K562 (cell line): Measurements from ENCODE around the gene TUT4. TPM values are rescaled to one million over a fixed set of nuclear protein-coding genes. Genes with fewer than 3 reads are reported as not detected.

Experiments
- ATF7 ChIP-seq: fragments of 450-650 bp; IDR thresholded peaks from 2 replicates; pipeline ENCODE4 v1.7.1; 2014; ENCODE audit warnings: mild to moderate bottlenecking, moderate library complexity
- CBFA2T3 ChIP-seq: fragments of 450-650 bp; IDR thresholded peaks from 2 replicates; pipeline ENCODE4 v1.6.1; 2017
- CEBPG ChIP-seq, 3 experiments: fragments of 200-800 bp in 1 of 3; sonication (Bioruptor generic) in 1 of 3; sonication (generic) in 1 of 3; formaldehyde crosslinking in 1 of 3; IDR thresholded peaks in 2 of 3; conservative IDR thresholded peaks in 1 of 3; 2 replicates each; pipeline versions ENCODE4 v1.6.1 to v1.8.0; 2016 to 2022; ENCODE audit warnings: missing compliant biosample characterization in 2 of 3, missing genetic modification characterization in 2 of 3, mild to moderate bottlenecking in 1 of 3, missing genetic modification reagents in 1 of 3
- CHD2 ChIP-seq: IDR thresholded peaks from 2 replicates; pipeline ENCODE4 v1.6.1; 2011; ENCODE audit warnings: low read depth, low read length
- ETV6 ChIP-seq, 3 experiments: fragments of 150-350 bp in 1 of 3; sonication (generic) in 1 of 3; formaldehyde crosslinking in 1 of 3; IDR thresholded peaks; 2 replicates each; pipeline versions ENCODE4 v1.6.1 to v1.8.0; 2014 to 2022; ENCODE audit warnings: borderline replicate concordance in 2 of 3, low read depth in 2 of 3, antibody characterized with exemption in 1 of 3, low read length in 1 of 3, mild to moderate bottlenecking in 1 of 3, missing genetic modification reagents in 1 of 3
- MBD1 ChIP-seq: fragments of 250-450 bp; sonication (Bioruptor Pico); IDR thresholded peaks from 2 replicates; pipeline ENCODE4 v1.8.0; 2022; ENCODE audit warnings: inconsistent platforms
- NCOA1 ChIP-seq: fragments of 450-650 bp; IDR thresholded peaks from 2 replicates; pipeline ENCODE4 v1.6.1; 2016; ENCODE audit warnings: low read depth
- NCOA6 ChIP-seq: fragments of 450-650 bp; IDR thresholded peaks from 2 replicates; pipeline ENCODE4 v1.6.1; 2017; ENCODE audit warnings: mild to moderate bottlenecking
- NR2C1 ChIP-seq, 2 experiments: fragments of 450-650 bp; IDR thresholded peaks; 2 replicates each; pipeline ENCODE4 v1.6.1; 2017; ENCODE audit warnings: mild to moderate bottlenecking in 2 of 2, antibody characterized with exemption in 1 of 2, inconsistent platforms in 1 of 2, missing compliant biosample characterization in 1 of 2, missing genetic modification characterization in 1 of 2
- POLR2G ChIP-seq: fragments of 200-400 bp; formaldehyde crosslinking; IDR thresholded peaks from 2 replicates; pipeline ENCODE4 v1.6.1; 2017; ENCODE audit warnings: low read depth, mild to moderate bottlenecking, antibody characterized with exemption, low read length, moderate library complexity
- PPARD ChIP-seq: fragments of 250-450 bp; sonication (Bioruptor Pico); IDR thresholded peaks from 2 replicates; pipeline ENCODE4 v1.8.0; 2022; ENCODE audit warnings: inconsistent platforms, mild to moderate bottlenecking, moderate library complexity
- PTTG1 ChIP-seq: fragments of 450-650 bp; IDR thresholded peaks from 2 replicates; pipeline ENCODE4 v1.6.1; 2016; ENCODE audit warnings: low read depth, mild to moderate bottlenecking, missing genetic modification characterization, missing compliant biosample characterization
- RBFOX2 ChIP-seq: fragments of 200-400 bp; formaldehyde crosslinking; IDR thresholded peaks from 2 replicates; pipeline ENCODE4 v1.6.1; 2017; ENCODE audit warnings: low read depth, mild to moderate bottlenecking, low read length, moderate library complexity
- SRSF1 ChIP-seq: fragments of 200-400 bp; formaldehyde crosslinking; IDR thresholded peaks from 2 replicates; pipeline ENCODE4 v1.6.1; 2017; ENCODE audit warnings: mild to moderate bottlenecking, low read depth, low read length, moderate library complexity
- TBL1XR1 ChIP-seq, 2 experiments: IDR thresholded peaks; 2 replicates each; pipeline ENCODE4 v1.6.1; 2012; ENCODE audit warnings: improper control_type of control experiment in 2 of 2, low read length in 2 of 2, mild to moderate bottlenecking in 1 of 2
- TBP ChIP-seq: optimal IDR thresholded peaks from 2 replicates; pipeline ENCODE3; 2011; ENCODE audit warnings: low read depth, low read length, improper control_type of control experiment
- TCF3 ChIP-seq: sonication (generic); formaldehyde crosslinking; IDR thresholded peaks from 2 replicates; pipeline ENCODE4 v1.4.0; 2020; ENCODE audit warnings: mild to moderate bottlenecking, missing genetic modification reagents
- TCF7 ChIP-seq: sonication (generic); IDR thresholded peaks from 2 replicates; pipeline ENCODE4 v1.6.1; 2016; ENCODE audit warnings: antibody characterized with exemption, borderline replicate concordance
- USF2 ChIP-seq: sonication (generic); formaldehyde crosslinking; IDR thresholded peaks from 2 replicates; pipeline ENCODE4 v1.5.0; 2020; ENCODE audit warnings: missing genetic modification reagents
- YY1 ChIP-seq, 3 experiments: IDR thresholded peaks; 2 replicates each; pipeline ENCODE4 v1.6.1; 2011; ENCODE audit warnings: low read length in 2 of 3, mild to moderate bottlenecking in 2 of 3, moderate library complexity in 2 of 3, borderline replicate concordance in 1 of 3, control low read depth in 1 of 3, low read depth in 1 of 3; ENCODE audit not compliant: insufficient read depth in 3 of 3, insufficient replicate concordance in 2 of 3, control insufficient read depth in 1 of 3, insufficient read length in 1 of 3; ENCODE audit errors: extremely low read depth in 1 of 3
- ZNF232 ChIP-seq: sonication (generic); formaldehyde crosslinking; IDR thresholded peaks from 2 replicates; pipeline ENCODE4 v1.8.0; 2022; ENCODE audit warnings: mild to moderate bottlenecking, missing genetic modification reagents
- ZNF354B ChIP-seq: fragments of 250-450 bp; sonication (Bioruptor Pico); IDR thresholded peaks from 2 replicates; pipeline ENCODE4 v1.4.0; 2020
- ZNF57 ChIP-seq: fragments of 450-650 bp; formaldehyde crosslinking; IDR thresholded peaks from 2 replicates; pipeline ENCODE4 v1.4.0; 2020; ENCODE audit warnings: mild to moderate bottlenecking, moderate library complexity
- ZNF76 ChIP-seq: fragments of 250-450 bp; sonication (Bioruptor Pico); IDR thresholded peaks from 2 replicates; pipeline ENCODE4 v1.4.0; 2020; ENCODE audit warnings: mild to moderate bottlenecking, moderate library complexity, borderline replicate concordance
- ZNF79 ChIP-seq: fragments of 250-450 bp; sonication (Bioruptor Pico); IDR thresholded peaks from 2 replicates; pipeline ENCODE4 v1.4.0; 2020; ENCODE audit warnings: low read depth, mild to moderate bottlenecking, moderate library complexity
- polyA plus RNA-seq, 8 experiments: library from polyadenylated mRNA; depleted of rRNA in 4 of 8; stranded (reverse) in 5 of 8; unstranded in 3 of 8; fragments of >200 nt; fragmentation: Nextera tagmentation in 2 of 8; fragmentation: Illumina TruSeq in 1 of 8; extraction: Ambion mirVana in 2 of 8; extraction: Trizol in 1 of 8; gene quantifications; 2 replicates each; pipeline versions ENCODE4 v1.2.1 to v1.2.3, GENCODE V29; 2011 to 2014; ENCODE audit warnings: inconsistent platforms in 1 of 8, missing spikeins in 1 of 8
- total RNA-seq, 7 experiments: library from RNA; depleted of rRNA in 6 of 7; stranded (reverse); fragments of >200 nt in 6 of 7; fragmentation: Illumina TruSeq in 2 of 7; extraction: Trizol in 2 of 7; gene quantifications; 2 replicates each; pipeline versions ENCODE4 v1.2.1 to v1.2.3, GENCODE V29; 2011 to 2021; ENCODE audit warnings: low replicate concordance in 1 of 7

TUT4 gene
- total and polyA plus RNA-seq, 9 of the 15 experiments (the other 6 are each of a cell fraction or from before 2014, with no cell fraction given): 15.8 to 53.5 (median 36.7) TPM

- TF ChIP-seq NCOA1 (peak; percentile 94), NCOA6 (no peak), TBP (peak; percentile 88), NR2C1 (IDR thresholded peaks at IDR 0.05) (peak; percentile 54; the same call in 1 of the 2 replicates), NR2C1 (tag; IDR thresholded peaks at IDR 0.05) (no peak), TCF3 (peak; percentile 34), USF2 (CRISPR knock-in tag) (no peak), PTTG1 (tag) (no peak), ATF7 (peak; percentile 91), ZNF354B (CRISPR knock-in tag) (no peak), TBL1XR1 (IDR thresholded peaks at IDR 0.05; ENCODE audit: low read length in 2 of 2) (0 out of 4 replicates have a peak, but pooled peaks of 1 of the 2 experiments have one; percentile 61), ZNF79 (CRISPR knock-in tag) (no peak), ETV6 (IDR thresholded peaks at IDR 0.05; ENCODE audit: borderline replicate concordance in 1 of 2, low read depth in 2 of 2, low read length in 1 of 2) (0 out of 4 replicates have a peak, but pooled peaks of 1 of the 2 experiments have one; percentile 41), ETV6 (CRISPR knock-in tag; IDR thresholded peaks at IDR 0.05; ENCODE audit: borderline replicate concordance) (no peak), YY1 (IDR thresholded peaks at IDR 0.05; ENCODE audit: borderline replicate concordance in 1 of 3, control insufficient read depth in 1 of 3, extremely low read depth in 1 of 3, insufficient read depth in 3 of 3, insufficient read length in 1 of 3, insufficient replicate concordance in 2 of 3, low read depth in 1 of 3, low read length in 2 of 3) (peak; percentile 83 to 96 (median 95)), RBFOX2 (peak; percentile 93), SRSF1 (no peak), PPARD (no peak), ZNF57 (no peak), CHD2 (no peak), CBFA2T3 (no peak), ZNF232 (CRISPR knock-in tag) (no peak), ZNF76 (CRISPR knock-in tag) (no peak), MBD1 (CRISPR knock-in tag) (no peak), CEBPG (CRISPR knock-in tag; IDR thresholded peaks at IDR 0.05) (peak; percentile 98), CEBPG (tag; conservative IDR thresholded peaks at IDR 0.05 in 1 of 2, IDR thresholded peaks at IDR 0.05 in 1 of 2) (peak; percentile 95 to 97), POLR2G (peak; percentile 88), TCF7 (no peak)
Measured at GRCh38 chr1:52404116-52404974, 148.5 kb downstream of the TUT4 start, which contains the start of the genes ORC1 and PRPF38A (continued).
